ENCODE results near the gene PAX7. TPM values are rescaled to one million over a fixed set of nuclear protein-coding genes. Genes with fewer than 3 reads are reported as not detected.

PAX7 gene
- total RNA-seq, 1 donor from 2014 or later, result not detected

DNA sequence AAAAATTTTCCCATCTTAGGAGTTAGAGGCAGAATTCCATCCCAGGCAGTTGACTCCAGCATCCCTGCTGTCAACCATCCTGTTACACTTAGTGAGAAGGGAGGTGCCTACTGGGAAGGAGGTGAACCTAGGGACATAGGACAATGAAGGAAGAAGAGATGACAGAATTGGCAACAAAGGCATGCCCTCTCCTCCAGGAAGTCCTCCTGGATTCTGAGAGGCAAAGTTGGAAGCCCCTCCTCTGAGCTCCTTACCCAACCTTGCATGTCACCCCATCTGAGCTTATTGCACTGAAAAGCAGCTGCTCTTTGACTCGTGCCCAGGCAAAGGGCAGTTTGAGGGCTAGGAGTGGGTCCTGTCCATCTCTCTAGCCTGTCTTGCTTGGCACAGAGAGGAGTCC, 66.9 kb downstream of the PAX7 start:
- DNase-seq (ENCODE audit: low spot score) (no peak), ATAC-seq (no peak)

DNA sequence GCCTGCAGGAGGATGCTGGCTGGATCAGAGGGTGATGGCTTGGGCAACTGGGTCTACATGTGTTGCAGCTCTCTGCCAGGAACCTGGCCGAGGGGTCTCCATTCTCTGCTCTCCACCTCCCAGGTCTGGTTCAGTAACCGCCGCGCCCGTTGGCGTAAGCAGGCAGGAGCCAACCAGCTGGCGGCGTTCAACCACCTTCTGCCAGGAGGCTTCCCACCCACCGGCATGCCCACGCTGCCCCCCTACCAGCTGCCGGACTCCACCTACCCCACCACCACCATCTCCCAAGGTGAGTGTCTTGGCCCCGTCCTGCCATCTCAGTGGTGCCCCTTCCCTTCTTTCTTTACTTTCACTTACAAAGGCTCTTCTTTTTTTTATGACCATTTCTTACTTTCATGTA, 69.9 kb downstream of the PAX7 start:
- DNase-seq (ENCODE audit: low spot score), result no peak
- no peak for ATAC-seq

DNA sequence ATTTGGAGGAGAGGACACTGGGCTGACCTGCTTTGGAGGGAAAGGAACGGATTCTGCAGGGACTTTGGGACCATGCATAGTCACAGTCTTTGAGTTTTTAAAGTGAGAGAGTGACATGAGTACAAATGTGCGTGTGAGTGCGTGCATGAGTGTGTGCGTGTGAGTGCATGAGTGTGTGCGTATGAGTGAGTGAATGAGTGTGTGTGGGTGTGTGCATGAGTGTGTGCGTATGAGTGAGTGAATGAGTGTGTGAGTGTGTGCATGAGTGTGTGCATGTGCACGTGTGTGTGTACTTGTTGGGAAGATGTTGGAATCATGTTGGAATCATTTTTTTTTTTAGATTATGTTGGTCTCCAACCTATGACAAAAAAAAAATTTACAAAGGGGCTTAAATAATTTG, 70.5 kb downstream of the PAX7 start:
- DNase-seq (ENCODE audit: low spot score) (no peak), ATAC-seq (no peak)

DNA sequence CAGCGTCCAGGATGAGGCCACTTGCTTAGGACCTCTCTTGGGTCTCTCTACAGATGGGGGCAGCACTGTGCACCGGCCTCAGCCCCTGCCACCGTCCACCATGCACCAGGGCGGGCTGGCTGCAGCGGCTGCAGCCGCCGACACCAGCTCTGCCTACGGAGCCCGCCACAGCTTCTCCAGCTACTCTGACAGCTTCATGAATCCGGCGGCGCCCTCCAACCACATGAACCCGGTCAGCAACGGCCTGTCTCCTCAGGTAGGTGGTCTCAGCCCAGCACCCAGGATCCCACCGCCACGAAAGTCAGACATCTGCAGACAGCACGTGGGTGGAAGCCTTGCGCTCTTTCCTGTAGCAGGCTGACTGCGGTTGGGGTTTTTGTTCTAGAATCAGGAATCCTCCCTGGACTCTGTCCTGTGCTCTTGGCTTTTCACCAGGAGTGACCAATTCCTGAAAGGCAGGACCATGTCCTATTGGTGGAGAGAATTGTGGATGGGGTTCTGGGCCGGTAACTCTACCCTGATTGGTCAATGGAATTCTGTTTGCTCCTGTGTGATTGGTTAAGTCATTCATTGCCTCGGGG, 72.5 kb downstream of the PAX7 start:
- ATAC-seq (peak; percentile 67), DNase-seq (ENCODE audit: low spot score) (no peak)

DNA sequence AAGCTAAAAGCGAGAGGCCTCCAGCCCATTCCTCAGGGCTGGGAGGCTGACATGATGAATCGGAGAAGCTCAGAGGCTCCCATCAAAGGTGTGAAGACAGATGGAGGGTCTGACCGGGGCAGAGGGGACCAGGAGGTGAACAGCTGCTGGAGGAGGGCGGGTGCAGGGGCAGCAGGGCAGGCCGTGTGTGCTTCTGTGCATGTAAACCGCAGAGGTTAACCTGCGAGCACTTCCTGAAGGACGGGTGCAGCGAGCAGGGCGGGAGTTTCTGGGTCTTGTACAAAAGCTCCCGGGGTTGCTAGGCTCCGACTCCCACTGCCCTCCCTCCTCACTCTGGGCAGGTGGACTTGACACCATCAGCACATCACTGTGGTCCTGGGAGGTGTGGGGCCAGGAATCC, 75.2 kb downstream of the PAX7 start:
- no peak for ATAC-seq
- DNase-seq (ENCODE audit: low spot score), result no peak

DNA sequence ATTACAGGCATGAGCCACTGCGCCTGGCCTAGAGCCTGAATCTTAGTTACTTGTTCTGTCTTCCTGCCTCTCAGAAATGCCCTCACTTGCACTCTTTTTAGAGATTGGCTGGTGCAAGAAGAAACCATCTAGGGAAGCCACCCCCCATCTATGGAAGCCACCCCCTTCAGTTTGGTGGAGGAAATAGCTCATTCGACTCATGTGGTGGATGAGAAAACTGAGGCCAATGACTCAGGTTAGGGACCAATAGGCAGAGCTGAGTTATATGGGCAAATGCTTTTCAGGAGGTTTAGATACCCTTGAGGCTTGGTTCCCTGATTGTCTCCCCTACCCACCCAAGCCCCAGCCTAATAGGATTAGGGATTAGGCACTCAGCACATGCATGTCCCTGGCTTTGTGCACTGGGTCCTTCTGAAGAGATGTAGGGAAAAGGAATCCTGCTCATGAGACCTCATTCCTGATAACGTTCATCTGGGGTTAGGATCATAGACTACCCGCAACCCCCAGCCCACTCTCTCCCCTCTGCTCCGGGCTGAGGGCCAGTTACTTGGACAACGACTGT, 77.1 kb downstream of the PAX7 start:
- no peak for ATAC-seq
- no peak for DNase-seq (ENCODE audit: low spot score)

DNA sequence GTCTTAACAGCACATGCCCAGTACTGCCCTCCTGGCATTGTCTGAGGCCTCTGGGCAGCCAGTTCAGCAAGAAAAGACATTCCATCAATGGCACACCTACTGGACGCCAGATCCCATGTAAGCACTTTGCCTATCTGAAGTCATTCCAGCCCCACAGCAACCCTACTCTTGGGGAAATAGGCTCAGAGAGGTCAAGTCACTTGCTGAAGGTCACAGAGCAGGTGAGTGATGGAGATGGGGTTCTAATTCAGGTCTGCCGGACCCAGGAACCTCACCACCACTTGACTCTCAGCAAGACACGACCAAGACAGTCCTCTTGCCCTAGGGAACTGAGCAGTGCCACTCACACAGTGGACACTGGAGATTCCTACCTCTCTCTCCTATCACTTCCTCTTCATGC, 79.4 kb downstream of the PAX7 start:
- no peak for ATAC-seq

DNA sequence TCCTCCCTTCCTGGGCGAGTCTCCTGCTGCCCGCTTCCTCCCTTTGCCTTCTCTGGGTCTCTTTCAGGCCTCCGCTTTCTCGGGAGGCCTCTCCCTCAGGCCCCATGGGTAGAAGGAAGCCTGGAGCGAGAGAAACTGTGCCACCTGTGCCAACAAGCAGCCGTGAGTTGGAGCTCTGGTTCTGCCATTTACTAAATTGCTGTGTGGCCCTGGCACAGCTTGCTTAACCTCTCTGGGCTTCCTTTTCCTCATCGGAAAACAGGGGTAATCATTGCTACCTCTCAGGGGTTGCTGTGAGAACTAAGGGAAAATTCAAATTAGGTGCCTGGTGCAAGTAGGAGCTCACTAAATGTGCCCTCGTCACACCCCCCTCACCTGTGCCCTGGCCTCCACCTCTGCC, 80.4 kb downstream of the PAX7 start:
- ATAC-seq, result no peak
- no peak for DNase-seq (ENCODE audit: low spot score)

More for the DNA sequence above, 79.4 kb downstream of the PAX7 start:
- DNase-seq (ENCODE audit: low spot score), result no peak

DNA sequence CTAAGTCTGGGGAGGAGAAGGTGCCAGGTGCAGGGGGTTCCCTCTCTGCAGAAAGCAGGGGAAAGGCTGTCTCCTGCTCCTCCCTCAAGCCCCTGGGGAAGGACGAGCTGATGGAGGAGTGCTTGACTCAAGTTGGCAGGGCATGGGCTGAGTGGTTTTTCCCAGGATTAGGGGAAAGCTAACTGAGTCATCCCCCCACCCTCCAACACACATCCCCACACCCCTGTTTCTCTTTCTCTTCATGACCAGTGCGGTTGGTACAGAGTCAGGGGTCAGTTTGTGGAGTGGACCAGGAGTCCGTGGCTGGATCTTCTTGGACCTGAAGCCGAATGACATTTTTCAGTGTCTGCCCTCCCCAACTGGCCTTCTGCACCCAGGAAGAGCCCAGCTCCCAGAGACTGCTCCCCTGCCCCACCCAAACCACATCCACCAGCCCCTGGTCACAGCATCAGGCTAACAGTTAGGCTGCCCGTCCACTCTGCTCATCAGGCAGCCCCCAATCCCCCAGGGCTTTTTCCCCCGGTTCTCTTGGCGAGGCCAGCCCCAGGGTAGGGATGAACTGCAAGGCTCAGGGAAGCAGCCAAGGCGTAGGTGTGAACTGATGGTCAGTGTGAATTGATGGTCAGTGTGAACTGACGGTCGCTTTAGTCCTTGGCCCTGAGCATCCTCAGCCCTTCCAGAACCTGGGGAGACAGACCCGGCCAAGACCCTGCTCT, 81.0 kb downstream of the PAX7 start:
- DNase-seq (ENCODE audit: low spot score) (no peak), ATAC-seq (no peak)

DNA sequence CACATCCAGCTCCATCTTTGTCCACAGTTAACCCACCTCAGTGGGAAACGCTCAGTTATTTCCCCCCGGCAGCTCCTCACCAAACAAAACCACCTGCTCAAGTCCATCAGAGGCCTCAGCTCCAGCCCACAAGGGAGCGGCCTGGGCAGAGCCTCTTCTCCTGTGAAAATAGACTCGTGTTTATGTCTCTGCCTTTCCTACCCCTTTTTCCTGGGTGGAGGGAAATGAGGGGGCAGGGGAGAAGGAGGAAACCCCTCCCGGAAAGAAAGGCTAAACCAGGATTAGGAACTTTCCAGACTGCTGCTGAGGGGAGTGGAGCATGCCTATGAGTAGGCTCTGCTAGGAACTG, 81.6 kb downstream of the PAX7 start:
- DNase-seq (ENCODE audit: low spot score) (no peak), ATAC-seq (no peak)

DNA sequence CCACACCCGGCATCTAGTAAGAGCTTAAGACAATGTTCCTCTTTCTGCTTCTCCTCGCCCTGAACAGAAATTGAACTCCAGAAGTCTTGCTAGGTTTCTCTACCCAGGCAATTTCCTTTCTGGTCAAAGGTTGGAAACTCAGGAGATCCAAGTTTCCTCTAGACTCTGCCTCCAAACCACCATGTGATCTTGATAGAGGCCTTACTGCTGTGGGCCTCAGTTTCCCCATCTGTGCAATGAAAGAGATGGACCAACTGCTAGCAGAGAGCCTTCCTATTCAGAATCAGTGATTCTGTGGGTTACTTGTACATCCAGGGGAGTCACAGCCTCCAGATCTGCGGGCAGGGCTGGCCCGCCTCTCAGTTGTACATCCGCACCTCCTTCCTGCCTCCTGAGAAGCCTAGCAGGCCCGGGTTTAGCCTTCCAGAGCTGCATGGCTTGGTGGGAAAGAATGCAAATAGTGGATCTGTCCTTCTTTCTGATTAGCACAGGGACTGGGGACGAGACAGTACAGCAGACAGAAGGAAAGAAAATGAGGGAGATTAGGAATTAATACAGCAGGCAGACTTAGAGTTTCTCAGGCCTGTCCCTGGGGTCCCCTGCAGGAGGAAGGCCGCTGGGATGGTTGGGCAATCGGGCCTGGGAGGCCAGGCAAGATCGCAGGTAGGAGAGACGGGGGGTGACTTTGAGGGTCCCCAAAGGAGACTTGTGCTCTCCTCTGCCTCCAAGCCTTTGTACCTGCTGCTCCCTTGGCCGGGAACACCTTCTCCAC, 83.9 kb downstream of the PAX7 start:
- DNase-seq (ENCODE audit: low spot score), result no peak

DNA sequence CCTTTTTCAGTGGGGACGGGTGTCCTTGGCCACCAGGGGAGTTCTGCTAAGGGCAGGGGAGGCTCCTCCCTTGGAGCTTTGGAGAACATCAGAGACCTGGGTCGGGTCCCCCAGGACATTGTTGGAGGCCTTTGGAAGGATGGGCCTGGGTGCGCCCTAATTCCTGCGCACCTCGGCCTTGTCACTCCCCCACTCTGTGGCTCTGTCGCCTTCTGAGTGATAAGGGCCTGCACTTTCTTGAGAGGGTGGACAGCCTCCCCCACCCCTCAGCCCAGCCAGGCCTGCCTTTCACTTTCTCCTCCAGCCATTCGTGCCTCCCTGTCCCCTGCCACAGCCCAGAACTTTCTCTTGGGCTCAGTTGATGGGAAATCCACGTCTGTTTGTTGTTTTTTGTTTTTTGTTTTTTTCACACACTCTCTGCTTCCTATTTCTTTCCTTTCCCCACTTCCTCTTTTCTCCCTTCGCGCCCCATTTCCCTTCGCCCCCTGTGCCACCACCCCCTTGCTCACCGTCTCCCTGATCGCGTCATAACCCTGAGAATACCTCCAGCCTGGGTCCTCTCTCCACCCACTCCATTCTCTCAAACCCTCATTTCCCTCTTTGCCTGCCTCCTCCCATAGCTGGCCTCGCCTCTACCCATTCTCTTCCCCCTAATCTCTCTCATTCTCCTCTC, 85.6 kb downstream of the PAX7 start:
- no peak for DNase-seq (ENCODE audit: low spot score)
- no peak for ATAC-seq

More for the DNA sequence above, 83.9 kb downstream of the PAX7 start:
- ATAC-seq, result no peak

DNA sequence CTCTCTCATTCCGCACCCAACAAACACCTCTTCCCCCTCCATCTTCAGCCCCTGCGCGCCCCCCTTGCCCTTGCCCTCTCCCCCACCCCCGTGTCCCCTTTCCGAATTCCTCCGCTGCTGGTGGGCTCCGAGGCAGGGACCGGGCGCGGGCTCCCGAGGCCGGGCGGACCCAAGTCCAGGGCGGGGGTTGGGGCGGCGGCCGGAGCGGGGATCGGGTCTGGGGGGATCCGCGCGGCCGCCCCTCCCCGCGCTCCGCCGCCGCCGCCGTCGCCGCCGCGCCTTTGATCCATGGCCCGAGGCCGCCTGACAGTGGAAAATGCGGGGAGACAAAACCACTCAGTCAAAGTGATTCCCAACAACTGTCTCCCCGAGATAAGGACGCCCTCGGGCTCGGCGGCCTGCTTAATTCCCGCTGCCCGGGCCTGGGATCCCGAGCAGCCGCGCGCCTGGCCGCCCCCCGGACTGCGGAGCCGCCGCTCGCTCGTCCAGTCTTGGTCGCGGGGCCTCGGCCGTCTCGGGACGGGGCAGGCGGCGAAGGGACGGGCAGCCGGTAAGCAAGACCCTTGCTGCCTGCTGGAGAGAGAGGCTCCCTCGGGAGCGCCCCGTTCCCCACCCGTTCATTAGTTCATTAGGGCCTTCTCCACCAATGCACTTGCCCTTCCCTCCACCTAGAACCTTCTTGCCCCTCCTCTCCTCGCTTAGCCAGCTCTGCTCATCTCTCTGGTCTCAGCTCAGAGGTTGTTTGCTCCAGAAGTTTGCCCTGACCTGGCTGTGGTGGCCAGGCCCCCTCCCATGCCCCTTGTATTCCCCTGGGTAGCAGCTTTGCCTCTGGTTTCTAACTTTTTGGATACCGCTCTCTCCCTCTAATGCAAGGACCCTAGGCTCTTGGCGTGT, 86.4 kb downstream of the PAX7 start:
- DNase-seq (ENCODE audit: low spot score), result no peak
- no peak for ATAC-seq

DNA sequence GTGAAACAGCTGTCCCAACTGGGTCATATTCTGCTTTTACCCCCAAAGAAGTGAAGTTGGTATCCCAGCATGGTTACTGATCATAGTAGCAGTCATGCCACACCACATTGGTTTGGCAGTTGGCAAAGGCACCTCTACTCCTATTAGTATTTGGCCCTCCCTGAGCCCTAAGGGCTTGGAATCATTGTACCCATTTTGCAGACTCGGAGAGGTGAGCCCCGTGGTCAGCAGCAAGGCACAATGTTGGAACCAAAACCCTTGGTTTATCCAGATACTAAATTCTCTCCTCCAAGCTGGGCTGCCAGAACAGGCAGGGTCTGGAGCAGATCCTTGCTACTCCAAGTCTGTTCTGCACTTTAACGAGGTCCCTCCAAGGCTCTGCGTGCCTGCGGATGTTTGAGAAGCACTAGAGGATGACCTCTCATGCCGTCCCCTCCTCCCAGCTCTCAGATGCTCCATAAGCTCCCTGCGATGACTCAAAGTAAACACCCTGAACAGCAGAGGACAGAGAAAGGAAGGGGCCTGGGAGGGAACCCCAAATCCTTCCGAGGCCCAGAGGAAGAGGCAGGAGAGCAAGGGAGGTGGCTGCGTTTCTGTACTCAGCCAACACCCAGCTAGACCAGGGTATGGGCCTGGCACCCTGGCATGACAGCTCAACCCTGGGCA, 89.3 kb downstream of the PAX7 start:
- DNase-seq (ENCODE audit: low spot score) (no peak), ATAC-seq (no peak)

DNA sequence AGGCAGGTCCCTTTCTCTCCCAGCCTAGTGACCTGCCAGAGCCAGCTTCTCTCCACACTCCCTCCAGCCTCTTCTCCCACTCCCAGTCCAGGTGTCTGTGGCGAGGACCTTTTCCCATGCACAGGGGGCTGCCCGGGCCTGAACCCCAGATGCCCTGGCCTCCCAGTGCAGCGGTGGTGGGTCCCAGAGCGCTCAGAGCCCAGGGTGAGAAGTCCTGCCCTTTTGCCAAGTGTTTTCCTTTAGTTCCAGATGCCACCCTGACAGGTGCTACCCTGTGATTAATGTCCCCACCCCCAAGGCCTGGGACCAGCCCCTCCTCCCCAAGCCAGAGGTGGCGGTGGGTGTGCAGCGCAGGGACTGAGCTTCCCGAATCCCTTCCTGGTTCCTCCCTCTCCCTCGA, 90.4 kb downstream of the PAX7 start:
- DNase-seq (ENCODE audit: low spot score) (no peak), ATAC-seq (no peak)

DNA sequence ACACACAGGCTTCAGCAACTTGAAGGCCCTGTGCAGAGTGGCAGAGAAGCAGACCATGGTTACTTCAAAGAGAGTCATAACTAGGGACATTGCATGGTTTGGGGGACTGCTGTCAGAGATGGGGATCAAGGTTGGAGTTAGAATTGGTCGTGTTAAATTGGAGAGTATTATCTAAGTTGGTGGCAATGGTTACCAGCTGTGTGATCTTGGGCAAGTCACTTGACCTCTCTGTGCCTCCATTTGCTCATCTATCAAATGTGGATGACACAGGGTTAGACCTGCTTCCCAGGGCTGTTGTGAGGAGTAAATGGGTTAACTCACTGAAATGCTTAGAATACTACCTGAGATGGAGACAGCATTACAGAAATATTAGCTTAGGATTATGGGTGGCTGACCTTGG, 91.1 kb downstream of the PAX7 start:
- DNase-seq (ENCODE audit: low spot score) (no peak), ATAC-seq (no peak)

DNA sequence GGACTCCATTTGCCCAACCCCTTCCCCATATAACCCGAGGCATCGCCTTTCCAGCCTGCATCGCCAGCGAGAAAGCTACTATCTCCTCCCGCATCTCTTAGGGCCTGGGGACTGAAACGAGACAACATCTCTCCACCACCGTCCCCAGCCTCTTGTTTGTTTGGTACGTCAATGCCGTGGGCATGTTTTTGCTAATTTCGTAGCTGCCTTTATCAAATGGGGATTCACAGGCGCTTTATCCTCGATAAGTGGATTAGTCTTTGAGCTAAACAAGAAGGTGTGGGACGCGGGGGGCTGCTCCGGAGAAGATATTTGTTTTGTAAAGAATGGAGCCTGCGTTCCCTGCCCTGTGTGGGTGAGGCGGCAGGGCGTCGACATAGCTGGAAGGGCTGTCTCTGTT, 91.6 kb downstream of the PAX7 start:
- ATAC-seq (no peak), DNase-seq (ENCODE audit: low spot score) (no peak)

DNA sequence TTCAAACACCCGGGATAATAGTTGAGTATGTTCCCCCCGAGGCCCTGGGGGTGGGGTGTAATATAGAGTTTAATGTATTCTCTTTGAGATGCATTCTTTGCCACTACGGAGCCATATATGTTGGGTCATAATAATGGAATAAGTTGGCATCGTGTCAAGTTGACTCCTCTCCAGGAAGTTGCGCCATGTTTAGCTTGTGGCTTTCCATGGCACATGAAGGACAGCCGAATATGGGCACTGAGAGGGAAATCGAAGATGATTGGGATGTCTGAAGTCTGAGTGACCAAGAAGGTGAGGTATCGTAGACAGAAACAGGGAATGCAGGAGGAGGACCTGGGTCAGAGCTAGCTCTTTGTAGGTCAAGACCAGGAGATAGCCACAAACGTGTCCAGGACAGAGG, 92.6 kb downstream of the PAX7 start:
- ATAC-seq, result no peak
- DNase-seq (ENCODE audit: low spot score), result no peak

DNA sequence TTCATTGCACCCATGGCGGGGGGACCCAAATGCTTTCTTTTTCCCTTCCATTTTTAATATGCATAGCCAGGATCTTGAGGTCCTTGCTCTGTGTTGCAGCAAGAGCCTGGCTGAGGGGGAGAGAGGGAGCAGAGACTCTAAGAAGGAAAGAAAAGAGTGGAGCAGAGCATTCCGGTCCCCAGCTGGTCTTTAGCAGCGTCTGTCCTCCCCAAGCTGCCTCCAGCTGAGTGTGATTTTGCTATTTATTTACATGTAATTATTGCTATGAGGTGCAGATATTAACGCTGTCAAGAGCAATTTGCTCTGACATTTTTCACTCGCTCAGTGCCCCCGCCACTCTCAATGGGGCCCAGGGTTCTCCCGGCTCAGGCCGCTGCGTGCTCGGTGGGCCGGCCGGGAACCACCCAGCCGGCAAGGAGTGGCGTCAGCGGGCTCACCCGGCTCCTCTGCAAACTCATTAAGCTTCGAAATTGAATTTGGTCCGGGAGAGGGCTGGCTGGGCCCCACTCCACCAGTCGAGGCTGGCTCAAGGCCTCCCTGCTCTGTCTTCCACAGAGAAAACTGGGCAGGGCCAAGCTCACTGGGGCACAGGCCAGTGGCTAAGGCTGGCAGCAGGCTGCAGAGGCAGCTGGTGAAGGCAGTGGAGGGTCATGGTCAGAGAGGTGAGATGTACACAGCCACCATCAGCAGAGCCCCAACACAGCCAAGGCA, 93.2 kb downstream of the PAX7 start:
- no peak for ATAC-seq
- DNase-seq (ENCODE audit: low spot score), result no peak

Measured in left lobe of liver (tissue), 2 donors.